ENCODE data around the gene SLC13A3. TPM values are rescaled to one million over a fixed set of nuclear protein-coding genes. Genes with fewer than 3 reads are reported as not detected.

SLC13A3 gene
- polyA plus RNA-seq, 1 donor: 3.1 TPM

DNA sequence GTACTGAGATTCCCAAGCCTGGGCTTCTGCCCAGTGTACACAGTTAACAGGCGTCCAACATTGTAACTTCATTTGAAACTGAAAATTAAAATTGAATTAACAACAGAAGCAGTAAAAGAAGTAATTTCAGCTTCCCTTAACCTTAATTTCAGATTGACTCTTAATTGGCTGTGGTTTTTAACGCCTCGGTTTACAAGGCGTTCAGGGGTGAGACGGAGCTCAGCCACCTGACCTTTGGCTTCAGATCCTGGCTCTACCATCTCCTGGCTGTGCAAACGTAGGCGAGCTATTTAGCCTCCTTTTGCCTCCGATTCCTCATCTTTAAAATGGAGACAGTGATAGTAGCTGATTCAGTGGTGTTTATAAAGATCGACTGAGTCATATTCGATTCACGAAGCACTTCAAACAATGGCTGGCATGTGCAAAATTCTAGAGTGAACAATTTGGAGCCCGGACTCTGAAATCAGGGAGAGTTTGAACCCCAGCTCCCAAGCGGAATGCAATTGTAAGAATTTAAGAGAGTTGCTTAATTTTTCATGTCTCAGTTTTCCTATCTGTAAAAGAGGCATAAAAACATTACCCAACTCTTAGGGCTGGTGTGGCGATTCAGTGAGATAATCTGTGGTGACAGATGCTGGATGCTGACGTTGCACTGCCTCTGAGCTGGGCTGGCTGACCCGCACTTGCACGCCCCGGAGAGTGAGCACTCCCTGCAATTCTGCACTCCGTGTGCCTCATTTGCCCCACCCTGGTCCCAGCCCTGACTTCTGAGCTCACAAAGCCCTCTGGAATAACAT is 77.3 kb downstream of the SLC13A3 start:
- DNase-seq: no peak

DNA sequence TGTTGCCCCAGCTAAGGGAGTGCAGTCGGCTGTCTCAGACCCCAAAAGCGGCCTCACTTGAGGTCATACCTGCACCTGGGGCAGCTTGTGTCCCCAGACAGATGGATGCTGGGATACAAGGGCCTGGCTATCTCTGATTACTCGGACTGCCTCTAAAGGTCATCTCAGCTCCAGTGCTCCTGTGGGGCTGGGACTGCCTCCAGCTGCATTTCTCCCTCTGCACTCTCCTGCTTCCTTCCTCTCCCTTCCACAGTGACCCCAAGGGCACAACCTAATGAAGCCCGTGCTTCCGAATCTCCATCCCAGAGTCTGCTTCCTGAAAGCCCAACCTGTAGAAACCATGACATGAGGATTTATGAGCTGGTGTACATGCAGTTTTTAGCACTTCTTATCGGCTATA is 78.0 kb downstream of the SLC13A3 start:
- no peak for DNase-seq

GRCh38 chr20:46572790-46573189 is 78.5 kb downstream of the SLC13A3 start:
- DNase-seq: no peak

DNA sequence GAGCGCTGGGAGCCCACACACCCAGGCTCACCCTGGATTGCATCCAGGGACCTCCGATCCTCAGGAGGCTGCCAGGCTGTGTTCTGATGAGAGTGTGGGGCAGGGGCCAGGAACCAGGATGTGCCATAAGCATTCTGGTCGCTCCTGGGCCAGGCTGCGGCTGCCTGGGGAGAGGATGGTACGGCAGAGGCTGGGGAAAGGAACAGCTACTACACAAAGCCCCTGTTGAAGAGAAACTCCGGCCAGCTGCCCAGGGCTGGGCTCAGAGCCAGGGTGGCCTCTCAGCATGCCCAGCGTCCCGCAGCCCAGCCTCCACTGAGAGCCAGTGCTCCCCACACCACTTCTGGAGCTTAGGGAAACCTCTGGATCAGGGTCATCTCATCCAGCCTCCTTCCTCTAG is 79.1 kb downstream of the SLC13A3 start:
- peak; percentile 46 for DNase-seq

GRCh38 chr20:46571418-46571817 is 79.8 kb downstream of the SLC13A3 start:
- DNase-seq: no peak

DNA sequence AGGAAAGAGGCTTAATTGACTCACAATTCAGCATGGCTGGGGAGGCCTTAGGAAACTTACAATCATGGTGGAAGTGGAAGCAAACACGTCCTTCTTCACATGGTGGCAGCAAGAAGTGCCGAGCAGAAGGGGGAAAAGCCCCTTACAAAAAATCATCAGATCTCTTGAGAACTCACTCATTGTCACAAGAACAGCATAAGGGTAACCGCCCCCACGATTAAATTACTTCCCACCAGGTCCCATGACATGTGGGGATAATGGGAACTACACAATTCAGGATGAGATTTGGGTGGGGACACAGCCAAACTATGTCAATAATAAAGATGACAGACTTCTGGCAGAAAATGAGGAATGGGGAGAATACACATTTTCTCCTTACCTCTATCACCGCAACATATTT is 80.3 kb downstream of the SLC13A3 start:
- DNase-seq: no peak

DNA sequence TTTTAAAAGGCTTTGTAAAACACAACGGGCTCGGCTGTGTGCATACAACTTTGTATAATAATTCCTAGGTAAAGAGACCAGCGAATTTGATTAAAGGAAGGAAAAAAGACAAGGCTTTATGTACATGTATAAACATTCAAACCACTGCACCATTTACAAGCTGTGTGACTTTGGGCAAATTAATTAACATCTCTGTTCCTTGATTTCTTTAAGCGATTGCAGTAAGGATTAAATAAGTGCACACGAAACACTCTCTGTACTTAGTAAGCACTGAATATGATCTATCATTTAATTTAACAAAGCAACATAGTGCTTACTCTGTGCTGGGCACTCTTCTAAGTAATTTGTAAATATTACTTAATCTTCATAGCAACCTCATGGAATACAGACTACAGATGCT is 81.3 kb downstream of the SLC13A3 start:
- DNase-seq: no peak

- DNase-seq: peak; percentile 85
Observed at GRCh38 chr20:46568570-46569129, 82.6 kb downstream of the SLC13A3 start.

GRCh38 chr20:46566125-46566524 is 85.1 kb downstream of the SLC13A3 start:
- DNase-seq: no peak

GRCh38 chr20:46564241-46564957 is 86.9 kb downstream of the SLC13A3 start:
- no peak for DNase-seq

DNA sequence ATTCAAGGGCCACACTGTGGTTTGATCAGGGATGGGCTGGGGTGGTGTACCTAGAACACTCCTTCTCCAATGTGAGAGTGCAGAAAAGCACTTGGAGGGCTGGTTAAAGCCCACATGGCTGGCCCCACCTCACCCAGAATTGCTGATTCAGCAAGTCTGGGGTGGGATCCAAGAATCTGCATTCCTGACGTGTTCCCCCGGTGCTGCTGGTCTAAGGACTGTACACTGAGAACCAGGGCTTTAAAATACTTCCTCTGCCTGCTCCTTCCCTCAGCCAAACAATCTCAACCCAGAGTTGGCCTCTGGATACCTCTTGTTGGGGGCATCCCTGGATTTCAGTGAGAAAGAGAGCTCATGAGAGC is 87.4 kb downstream of the SLC13A3 start:
- no peak for DNase-seq

- no peak for DNase-seq
Observed at GRCh38 chr20:46563170-46563859, 87.9 kb downstream of the SLC13A3 start.

- DNase-seq: peak; percentile 82
Observed at GRCh38 chr20:46562373-46563169, 88.7 kb downstream of the SLC13A3 start.

GRCh38 chr20:46562009-46562372 is 89.3 kb downstream of the SLC13A3 start:
- no peak for DNase-seq

DNA sequence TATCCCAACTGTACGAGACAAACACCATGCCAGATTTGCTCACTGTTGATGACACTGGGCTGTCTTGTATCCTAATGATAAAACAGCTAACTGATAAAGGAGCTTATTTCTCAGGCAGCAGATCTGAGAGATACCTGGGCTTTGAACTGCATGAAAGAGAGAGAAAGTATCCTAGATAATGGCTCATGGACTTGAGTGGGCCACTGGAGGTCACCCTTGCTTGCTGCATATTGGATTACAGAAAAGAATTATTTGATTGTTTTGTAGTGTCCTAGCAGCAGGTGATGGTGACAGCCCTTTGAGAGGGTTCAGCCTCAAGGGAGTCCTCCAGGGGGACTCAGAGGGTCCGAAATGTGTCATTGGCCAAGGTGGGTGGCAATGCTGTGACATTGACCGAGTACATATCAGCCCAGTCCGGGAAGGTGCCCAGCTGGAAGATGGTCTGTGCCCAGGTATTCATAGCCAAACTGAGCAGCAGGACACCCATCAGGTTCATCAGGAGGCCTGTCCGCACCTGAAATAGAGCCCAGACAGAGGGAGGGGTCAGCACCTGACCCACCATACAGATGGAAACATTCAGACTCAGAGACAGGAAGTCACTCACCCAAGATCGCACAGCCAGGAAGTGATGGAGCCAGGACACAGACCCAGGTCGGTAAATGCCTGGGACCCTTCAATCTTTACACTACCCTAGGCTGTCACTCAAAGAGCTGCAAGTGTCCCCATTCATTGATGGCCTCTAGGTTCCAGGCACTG is 91.4 kb downstream of the SLC13A3 start:
- no peak for DNase-seq

DNA sequence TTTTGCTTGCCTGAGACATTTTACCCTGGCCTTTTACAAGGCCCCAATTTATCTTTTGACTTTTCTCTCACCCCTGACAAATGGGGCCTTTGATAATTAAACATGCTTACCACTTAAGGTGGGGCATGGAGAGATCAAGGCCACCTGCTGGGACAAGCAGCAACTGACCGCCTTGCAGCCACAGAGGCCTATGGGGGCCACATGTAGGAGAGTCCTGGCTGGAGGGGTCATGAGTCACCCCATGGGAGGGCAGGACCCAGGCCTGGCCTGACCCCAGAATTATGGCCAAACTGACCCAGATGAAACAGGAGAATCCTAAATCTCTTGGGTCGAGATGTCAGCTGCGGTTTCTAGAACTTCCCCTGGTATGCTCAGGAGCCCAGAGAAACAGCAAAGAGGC is 92.3 kb downstream of the SLC13A3 start:
- DNase-seq: no peak

DNA sequence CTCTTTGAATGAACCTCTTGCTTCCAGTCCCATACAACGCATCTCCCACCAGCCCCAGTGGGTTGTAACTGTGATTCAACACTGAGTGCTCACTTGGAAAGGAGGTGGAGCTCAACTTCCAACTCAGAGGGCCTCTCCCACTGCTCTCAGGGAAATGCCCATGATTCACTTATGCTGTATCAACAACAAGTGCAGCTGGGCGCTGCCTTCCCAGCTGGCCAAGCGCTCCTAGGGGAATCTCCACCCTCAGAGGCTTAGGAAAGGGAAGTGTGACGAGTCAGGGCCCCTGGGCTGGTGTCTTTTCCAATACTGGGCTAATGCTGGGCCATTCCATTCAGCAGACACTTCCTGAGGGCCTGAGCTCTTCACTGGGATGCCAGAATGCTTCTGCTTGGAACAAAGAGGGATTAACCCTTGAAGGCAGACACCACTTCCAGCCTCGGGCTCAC is 92.7 kb downstream of the SLC13A3 start:
- no peak for DNase-seq

DNA sequence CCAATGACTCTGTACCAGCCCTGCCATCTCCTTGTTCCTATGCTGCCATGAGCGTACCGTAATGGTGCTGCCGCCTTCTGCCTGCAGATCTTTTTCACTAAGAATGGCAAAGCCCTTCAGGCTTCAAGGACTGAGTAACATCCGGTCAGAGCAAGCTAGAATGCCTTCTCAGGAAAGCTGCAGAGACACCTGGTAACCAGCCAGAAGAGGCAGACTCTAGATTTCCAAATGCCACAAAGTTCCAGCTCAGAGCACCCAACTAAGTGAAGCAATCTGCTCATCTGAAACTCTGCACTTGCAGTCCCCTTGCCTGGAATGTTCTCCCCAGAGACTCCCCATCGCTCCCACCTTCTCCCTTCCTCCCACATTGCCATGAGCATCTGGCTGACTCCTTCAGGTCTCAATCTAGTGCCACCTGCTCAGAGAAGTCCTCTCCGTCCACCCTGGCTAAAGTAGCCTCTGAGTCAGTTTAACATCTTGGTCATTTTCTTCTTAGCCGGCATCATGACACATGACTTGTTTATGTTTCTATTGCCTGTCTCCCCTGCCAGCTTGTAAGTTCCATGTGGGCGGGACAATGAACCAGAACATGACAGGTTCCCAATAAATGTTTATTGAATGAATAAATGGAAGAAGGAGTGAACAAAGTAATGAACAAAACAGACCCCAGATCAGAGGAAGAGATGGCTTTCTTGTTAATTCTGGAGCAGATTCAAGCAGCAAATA is 93.9 kb downstream of the SLC13A3 start:
- DNase-seq: no peak

DNA sequence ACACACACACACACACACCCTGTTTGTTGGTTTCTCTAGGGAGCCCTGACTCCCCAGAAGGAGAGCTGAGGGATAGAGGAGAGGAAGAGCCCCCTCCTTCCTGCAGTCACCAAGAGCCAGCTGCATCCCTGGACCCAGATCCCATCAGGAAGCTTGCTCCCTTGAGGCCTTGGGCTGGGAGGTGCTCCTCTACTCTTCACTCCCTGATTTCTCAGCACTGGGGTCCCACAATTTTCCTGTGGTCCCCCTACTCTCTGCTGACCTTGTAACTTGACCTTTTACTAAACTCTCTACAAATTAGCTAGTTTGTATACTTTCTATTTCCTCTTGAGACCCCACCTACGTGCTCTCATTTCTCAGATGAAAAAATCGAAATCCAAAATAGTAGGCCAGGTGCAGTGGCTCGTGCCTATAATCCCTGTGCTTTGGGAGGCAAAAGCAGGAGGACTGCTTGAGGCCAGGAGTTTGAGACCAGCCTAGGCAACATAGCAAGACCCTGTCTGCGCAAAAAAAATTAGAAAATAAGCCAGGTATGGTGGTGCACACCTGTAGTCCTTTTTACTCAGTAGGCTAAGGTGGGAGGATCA is 95.8 kb downstream of the SLC13A3 start:
- DNase-seq: no peak

GRCh38 chr20:46554828-46555227 is 96.4 kb downstream of the SLC13A3 start:
- no peak for DNase-seq

GRCh38 chr20:46553926-46554325 is 97.3 kb downstream of the SLC13A3 start:
- no peak for DNase-seq
